HEK293T (cell line): Measurements from ENCODE around the gene ANKRD9.

ENCODE experiments used
- ARNT ChIP-seq: fragments of 450-650 bp; IDR thresholded peaks from 2 replicates; pipeline ENCODE4 v1.6.1; 2017; ENCODE audit warnings: mild to moderate bottlenecking
- CTBP1 ChIP-seq: fragments of 450-650 bp; IDR thresholded peaks from 2 replicates; pipeline ENCODE4 v1.6.1; 2016; ENCODE audit warnings: borderline replicate concordance
- FOXM1 ChIP-seq: fragments of 450-650 bp; IDR thresholded peaks from 2 replicates; pipeline ENCODE4 v1.6.1; 2017; ENCODE audit warnings: mild to moderate bottlenecking, borderline replicate concordance
- HDGF ChIP-seq: fragments of 450-650 bp; IDR thresholded peaks from 2 replicates; pipeline ENCODE4 v1.6.1; 2017; ENCODE audit warnings: antibody characterized with exemption, borderline replicate concordance
- NFRKB ChIP-seq: fragments of 450-650 bp; IDR thresholded peaks from 2 replicates; pipeline ENCODE4 v1.6.1; 2016; ENCODE audit warnings: mild to moderate bottlenecking, moderate library complexity
- PKNOX1 ChIP-seq: fragments of 450-650 bp; IDR thresholded peaks from 2 replicates; pipeline ENCODE4 v1.6.1; 2016
- SP1 ChIP-seq: fragments of 450-650 bp; IDR thresholded peaks from 2 replicates; pipeline ENCODE4 v1.6.1; 2017

GRCh38 chr14:102491786-102492530 lies 17.6 kb downstream of the ANKRD9 start:
- TF ChIP-seq SP1 (no peak), CTBP1 (no peak), ARNT (no peak), NFRKB (no peak), HDGF (no peak), FOXM1 (no peak), PKNOX1 (no peak)
